AG09319 (cell line): Measurements from ENCODE around the gene CSF2.

Experiments used
- DNase-seq: peaks from one replicate; pipeline ENCODE4 v3.0.0-alpha.2; 2010; ENCODE audit warnings: low read depth; ENCODE audit errors: extremely low read depth
- TF ChIP-seq, protein P1 (sequence below): IDR thresholded peaks from 2 replicates; pipeline ENCODE4 v1.5.1; 2011; ENCODE audit warnings: low read depth, mild to moderate bottlenecking, inconsistent platforms, low read length, moderate library complexity

The CSF2 gene

DNA sequence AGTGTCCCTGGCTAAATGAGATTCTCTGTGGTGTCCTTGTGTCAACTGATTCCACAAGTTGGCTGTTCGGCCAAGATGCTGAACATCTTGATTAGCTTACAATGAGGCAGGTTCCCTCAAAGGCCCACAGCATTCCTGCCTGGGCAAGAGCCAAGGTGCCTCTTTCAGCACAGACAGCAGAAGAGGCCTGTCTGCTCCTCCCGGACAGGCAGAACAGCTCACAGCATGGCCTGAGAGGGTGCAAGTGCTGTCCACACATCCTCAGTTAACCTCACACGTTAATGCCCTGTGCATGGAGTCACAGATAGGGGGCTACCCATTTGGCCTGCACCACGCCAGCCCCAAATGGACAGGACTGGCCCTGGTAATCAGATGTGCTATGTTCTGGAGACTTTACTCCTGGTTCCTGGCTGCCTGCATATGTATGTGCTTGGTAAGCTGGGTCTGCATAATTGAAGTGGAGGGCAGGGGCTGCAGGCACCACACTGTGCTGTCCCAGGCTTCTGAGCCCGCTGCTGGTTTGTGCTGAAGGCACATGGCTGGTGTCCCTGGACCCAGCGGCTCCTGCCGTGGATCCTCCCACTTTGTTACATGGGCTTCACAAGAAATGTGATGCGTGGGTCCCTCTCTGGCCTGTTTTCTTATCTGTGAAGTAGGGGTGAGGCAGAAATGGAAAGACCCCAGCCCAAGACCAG lies 8.9 kb downstream of the CSF2 start:
- TF ChIP-seq, protein P1, sequence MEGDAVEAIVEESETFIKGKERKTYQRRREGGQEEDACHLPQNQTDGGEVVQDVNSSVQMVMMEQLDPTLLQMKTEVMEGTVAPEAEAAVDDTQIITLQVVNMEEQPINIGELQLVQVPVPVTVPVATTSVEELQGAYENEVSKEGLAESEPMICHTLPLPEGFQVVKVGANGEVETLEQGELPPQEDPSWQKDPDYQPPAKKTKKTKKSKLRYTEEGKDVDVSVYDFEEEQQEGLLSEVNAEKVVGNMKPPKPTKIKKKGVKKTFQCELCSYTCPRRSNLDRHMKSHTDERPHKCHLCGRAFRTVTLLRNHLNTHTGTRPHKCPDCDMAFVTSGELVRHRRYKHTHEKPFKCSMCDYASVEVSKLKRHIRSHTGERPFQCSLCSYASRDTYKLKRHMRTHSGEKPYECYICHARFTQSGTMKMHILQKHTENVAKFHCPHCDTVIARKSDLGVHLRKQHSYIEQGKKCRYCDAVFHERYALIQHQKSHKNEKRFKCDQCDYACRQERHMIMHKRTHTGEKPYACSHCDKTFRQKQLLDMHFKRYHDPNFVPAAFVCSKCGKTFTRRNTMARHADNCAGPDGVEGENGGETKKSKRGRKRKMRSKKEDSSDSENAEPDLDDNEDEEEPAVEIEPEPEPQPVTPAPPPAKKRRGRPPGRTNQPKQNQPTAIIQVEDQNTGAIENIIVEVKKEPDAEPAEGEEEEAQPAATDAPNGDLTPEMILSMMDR: no peak
- DNase-seq: no peak

DNA sequence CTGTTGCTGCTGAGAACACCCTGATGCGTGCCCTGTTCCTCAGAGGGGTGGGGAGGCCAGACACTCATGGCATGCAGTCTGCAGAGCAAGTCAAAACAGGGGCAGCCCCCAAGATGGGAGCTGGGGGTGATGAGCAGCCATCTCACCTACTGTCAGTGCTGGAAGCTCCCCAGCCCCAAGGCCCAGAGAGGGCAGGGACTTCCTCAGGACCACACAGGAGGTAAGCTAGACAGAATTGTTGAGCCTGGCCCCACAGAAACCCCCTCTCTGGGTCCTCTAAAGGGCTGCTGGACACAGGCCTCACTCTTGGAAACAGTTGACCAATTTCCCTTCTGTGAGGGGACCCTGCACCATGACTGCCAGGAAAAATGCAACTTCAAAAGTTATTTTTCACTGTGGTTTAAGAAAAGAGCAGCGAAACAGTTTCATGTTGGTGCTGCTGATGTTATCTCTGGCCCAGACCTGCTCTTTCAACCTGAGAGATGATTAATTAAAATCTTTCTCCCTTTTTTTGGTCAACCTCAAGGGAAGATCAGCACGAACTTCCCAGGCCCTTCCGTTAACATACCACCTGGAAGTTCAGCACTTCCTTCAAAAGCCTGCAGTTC lies 9.6 kb downstream of the CSF2 start:
- TF ChIP-seq, protein P1: no peak
- no peak for DNase-seq

DNA sequence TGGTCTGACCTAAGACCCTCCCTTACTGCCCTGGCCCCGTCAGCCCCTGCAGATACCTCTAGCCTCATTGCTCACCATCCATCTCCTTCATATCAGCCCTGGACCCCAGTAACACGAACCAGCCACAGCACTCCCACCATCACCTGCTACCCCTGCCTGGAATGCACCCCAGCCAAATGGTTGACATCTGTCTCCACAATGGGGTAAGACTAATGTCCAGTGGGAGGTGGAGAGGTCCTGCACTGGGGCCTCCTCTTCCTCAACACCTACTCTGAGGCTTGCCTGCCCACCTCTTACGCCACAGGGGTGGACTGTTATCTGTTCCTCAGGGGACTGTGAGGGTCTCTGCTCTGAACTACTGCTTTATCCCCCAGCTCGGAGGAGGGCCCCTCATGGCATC lies 12.1 kb downstream of the CSF2 start:
- TF ChIP-seq, protein P1: no peak
- DNase-seq: no peak

DNA sequence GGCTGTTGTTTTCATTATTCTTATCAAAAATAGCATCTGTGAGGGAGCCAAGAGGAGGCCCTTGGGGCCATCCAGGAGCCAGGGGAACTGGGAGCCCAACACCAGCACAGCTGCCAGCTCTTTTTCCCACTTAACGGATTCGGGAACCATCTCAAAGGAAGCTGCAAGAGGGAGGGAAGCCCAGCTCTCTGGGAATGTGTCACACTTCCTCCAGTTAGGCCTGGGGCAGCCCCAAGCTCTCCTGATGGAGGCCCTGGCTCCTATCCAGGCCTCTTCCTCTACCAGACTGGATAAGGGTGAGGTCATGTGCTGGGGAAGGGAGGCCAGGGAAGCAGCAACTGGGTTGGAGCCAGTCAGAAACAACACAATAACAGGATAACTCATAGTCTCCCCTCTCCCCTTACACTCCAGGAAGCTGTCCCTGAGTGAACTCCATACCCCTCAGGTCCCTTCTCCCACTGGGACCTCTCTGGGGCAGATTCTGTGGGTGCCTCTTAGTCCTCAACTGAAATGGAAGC lies 12.7 kb downstream of the CSF2 start:
- TF ChIP-seq, protein P1: no peak
- DNase-seq: peak; percentile 49

DNA sequence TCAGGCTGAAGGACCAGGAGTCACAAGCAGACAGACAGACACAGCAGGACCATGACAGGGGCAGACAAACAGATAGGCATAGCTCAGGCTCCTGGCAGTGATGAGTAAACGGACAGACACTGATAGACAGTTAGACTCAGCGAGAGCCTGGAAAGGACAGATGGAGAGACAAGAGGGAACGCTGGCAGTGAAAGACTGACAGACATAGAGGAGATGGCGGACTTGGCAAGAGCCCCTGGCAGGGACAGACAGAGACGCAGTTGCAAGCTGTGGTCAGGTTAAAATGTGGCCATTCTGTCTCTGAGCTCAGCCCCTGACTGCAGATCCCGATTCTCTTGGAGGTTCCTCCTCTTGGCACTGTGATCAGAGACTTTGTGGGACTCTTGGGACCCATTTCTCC lies 13.6 kb downstream of the CSF2 start:
- TF ChIP-seq, protein P1: no peak
- DNase-seq: no peak

DNA sequence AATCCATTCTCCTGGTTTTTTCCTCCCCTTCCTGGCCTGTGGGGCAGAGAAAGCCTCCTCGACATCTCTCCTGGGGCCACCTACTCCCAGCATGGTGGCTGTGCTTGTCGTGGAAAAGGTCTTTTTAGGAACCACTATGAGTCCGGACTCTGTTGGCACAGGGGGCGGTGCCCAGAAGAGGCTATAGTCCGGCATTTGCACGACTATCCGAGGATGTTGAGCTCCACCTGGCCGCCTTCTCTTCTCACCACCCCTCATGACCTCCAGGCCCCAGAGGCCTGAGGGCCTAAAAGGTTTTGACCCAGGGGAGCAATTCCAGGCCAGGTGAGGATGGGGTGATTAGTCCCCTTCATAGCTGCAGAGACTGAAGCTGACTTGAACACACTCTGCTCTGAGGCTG lies 14.1 kb downstream of the CSF2 start:
- TF ChIP-seq, protein P1: no peak

DNA sequence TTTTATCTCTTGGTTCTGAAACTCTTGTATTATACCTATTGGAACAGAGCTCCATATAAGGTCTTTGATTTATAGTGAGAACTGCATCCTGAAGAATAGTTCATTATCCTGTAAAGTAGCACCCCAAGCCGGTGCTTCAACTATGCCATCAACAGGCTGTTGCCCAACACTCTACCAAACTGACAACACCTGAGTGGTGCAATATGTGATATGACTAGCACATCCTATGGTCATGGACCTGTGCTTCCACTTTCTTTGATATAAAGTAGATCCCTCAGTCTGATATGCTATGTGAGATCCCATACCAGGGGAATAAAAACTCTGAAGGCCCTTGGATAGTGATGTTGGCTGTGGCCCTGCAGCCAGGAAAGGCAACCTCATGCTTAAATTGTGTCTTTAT lies 15.8 kb downstream of the CSF2 start:
- DNase-seq: no peak
- TF ChIP-seq, protein P1: no peak

More for the DNA sequence above, 14.1 kb downstream of the CSF2 start:
- DNase-seq: no peak
